HepG2 (cell line): ENCODE data around the gene GLOD5. TPM values are rescaled to one million over a fixed set of nuclear protein-coding genes. Genes with fewer than 3 reads are reported as not detected.

Experiments used
- ERF ChIP-seq: IDR thresholded peaks from 2 replicates; pipeline ENCODE4 v1.6.1; 2018; ENCODE audit warnings: missing biosample characterization, missing genetic modification reagents
- ETV5 ChIP-seq: IDR thresholded peaks from 2 replicates; pipeline ENCODE4 v1.6.1; 2018; ENCODE audit warnings: missing biosample characterization, missing genetic modification reagents, inconsistent platforms, borderline replicate concordance
- GABPA ChIP-seq, 2 experiments: IDR thresholded peaks; 2 replicates each; pipeline ENCODE4 v1.6.1; 2011 to 2016; ENCODE audit warnings: low read depth in 2 of 2, low read length in 1 of 2, missing biosample characterization in 1 of 2, missing genetic modification characterization in 1 of 2
- GATAD2A ChIP-seq: IDR thresholded peaks from 2 replicates; pipeline ENCODE4 v1.6.1; 2016
- LCORL ChIP-seq, 2 experiments: fragments of 450-650 bp in 1 of 2; sonication (generic) in 1 of 2; formaldehyde crosslinking in 1 of 2; IDR thresholded peaks; 2 replicates each; pipeline versions ENCODE4 v1.5.0 to v1.6.1; 2017 to 2020; ENCODE audit warnings: antibody characterized with exemption in 1 of 2, missing genetic modification reagents in 1 of 2
- PAX8 ChIP-seq: sonication (generic); formaldehyde crosslinking; IDR thresholded peaks from 2 replicates; pipeline ENCODE4 v1.8.0; 2022; ENCODE audit warnings: mild to moderate bottlenecking, missing genetic modification reagents, borderline replicate concordance
- PITX1 ChIP-seq: sonication (generic); formaldehyde crosslinking; IDR thresholded peaks from 2 replicates; pipeline ENCODE4 v1.5.1; 2020; ENCODE audit warnings: mild to moderate bottlenecking, missing genetic modification reagents
- POLR2G ChIP-seq: fragments of 200-400 bp; formaldehyde crosslinking; IDR thresholded peaks from 2 replicates; pipeline ENCODE4 v1.6.1; 2018; ENCODE audit warnings: mild to moderate bottlenecking, low read depth, low read length, moderate library complexity
- PPARG ChIP-seq: conservative IDR thresholded peaks from 2 replicates; pipeline ENCODE4 v1.6.1; 2016; ENCODE audit warnings: missing biosample characterization, missing genetic modification reagents
- PTBP1 ChIP-seq: fragments of 200-400 bp; formaldehyde crosslinking; IDR thresholded peaks from 2 replicates; pipeline ENCODE4 v1.6.1; 2018; ENCODE audit warnings: low read length, low read depth; ENCODE audit not compliant: poor library complexity, severe bottlenecking
- RAD21 ChIP-seq: fragments of 450-650 bp; formaldehyde crosslinking; IDR thresholded peaks from 2 replicates; pipeline ENCODE4 v1.5.0; 2020; ENCODE audit warnings: mild to moderate bottlenecking
- RXRB ChIP-seq: IDR thresholded peaks from 2 replicates; pipeline ENCODE4 v1.6.1; 2016; ENCODE audit warnings: borderline replicate concordance, missing genetic modification reagents, missing compliant biosample characterization
- SALL1 ChIP-seq: sonication (generic); formaldehyde crosslinking; IDR thresholded peaks from 2 replicates; pipeline ENCODE4 v1.8.0; 2022; ENCODE audit warnings: mild to moderate bottlenecking, missing genetic modification reagents
- STAG1 ChIP-seq: sonication (generic); formaldehyde crosslinking; IDR thresholded peaks from 2 replicates; pipeline ENCODE4 v1.4.0; 2020; ENCODE audit warnings: missing genetic modification reagents
- TP53 ChIP-seq: sonication (generic); formaldehyde crosslinking; conservative IDR thresholded peaks from 2 replicates; pipeline ENCODE4 v1.4.0; 2020; ENCODE audit warnings: missing genetic modification reagents
- WIZ ChIP-seq: sonication (generic); formaldehyde crosslinking; IDR thresholded peaks from 2 replicates; pipeline ENCODE4 v1.5.1; 2020; ENCODE audit warnings: mild to moderate bottlenecking, missing genetic modification reagents
- YEATS4 ChIP-seq: sonication (generic); formaldehyde crosslinking; IDR thresholded peaks from 2 replicates; pipeline ENCODE4 v1.4.0; 2020; ENCODE audit warnings: missing genetic modification reagents, borderline replicate concordance
- YY1 ChIP-seq: IDR thresholded peaks from 2 replicates; pipeline ENCODE4 v1.6.1; 2011; ENCODE audit warnings: low read length, low read depth, moderate library complexity, mild to moderate bottlenecking; ENCODE audit not compliant: insufficient read depth, insufficient replicate concordance
- ZEB1 ChIP-seq: IDR thresholded peaks from 2 replicates; pipeline ENCODE4 v1.6.1; 2012; ENCODE audit warnings: mild to moderate bottlenecking, low read depth, inconsistent platforms; ENCODE audit not compliant: insufficient replicate concordance
- ZNF570 ChIP-seq: sonication (generic); formaldehyde crosslinking; IDR thresholded peaks from 2 replicates; pipeline ENCODE4 v1.4.0; 2020; ENCODE audit warnings: mild to moderate bottlenecking, missing genetic modification reagents, borderline replicate concordance
- polyA plus RNA-seq, 8 experiments: library from polyadenylated mRNA; depleted of rRNA in 3 of 8; stranded (reverse) in 7 of 8; unstranded in 1 of 8; fragments of >200 nt; fragmentation: Illumina TruSeq in 4 of 8; extraction: Trizol in 4 of 8; gene quantifications; 2 replicates each; pipeline versions ENCODE4 v1.2.1 to v1.2.3, GENCODE V29; 2011 to 2016; ENCODE audit warnings: low read depth in 4 of 8, missing spikeins in 1 of 8, mixed read lengths in 1 of 8; ENCODE audit not compliant: insufficient read depth in 1 of 8
- total RNA-seq, 5 experiments: library from RNA; depleted of rRNA; stranded (reverse); fragments of >200 nt; fragmentation: Illumina TruSeq; extraction: Trizol; gene quantifications; 2 replicates each; pipeline ENCODE4 v1.2.3, GENCODE V29; 2016; ENCODE audit warnings: low read depth in 1 of 5
- TF ChIP-seq, protein P1 (sequence below): IDR thresholded peaks from 2 replicates; pipeline ENCODE4 v1.6.1; 2012; ENCODE audit warnings: inconsistent platforms
- TF ChIP-seq, protein P2 (sequence below): sonication (generic); formaldehyde crosslinking; IDR thresholded peaks from 2 replicates; pipeline ENCODE4 v1.9.0; 2021; ENCODE audit warnings: missing genetic modification reagents, borderline replicate concordance
- TF ChIP-seq, protein P3 (sequence below): sonication (generic); formaldehyde crosslinking; IDR thresholded peaks from 2 replicates; pipeline ENCODE4 v1.4.0; 2020; ENCODE audit warnings: missing genetic modification reagents; ENCODE audit errors: not compliant biosample characterization
- TF ChIP-seq, protein P4 (sequence below): sonication (generic); formaldehyde crosslinking; IDR thresholded peaks from 2 replicates; pipeline ENCODE4 v1.5.0; 2020; ENCODE audit warnings: mild to moderate bottlenecking, missing genetic modification reagents

GLOD5 gene
- total and polyA plus RNA-seq, 2 of the 13 experiments (the other 11 are each of a cell fraction or from before 2014, with no cell fraction given) = 0.93 to 1.3 TPM

DNA sequence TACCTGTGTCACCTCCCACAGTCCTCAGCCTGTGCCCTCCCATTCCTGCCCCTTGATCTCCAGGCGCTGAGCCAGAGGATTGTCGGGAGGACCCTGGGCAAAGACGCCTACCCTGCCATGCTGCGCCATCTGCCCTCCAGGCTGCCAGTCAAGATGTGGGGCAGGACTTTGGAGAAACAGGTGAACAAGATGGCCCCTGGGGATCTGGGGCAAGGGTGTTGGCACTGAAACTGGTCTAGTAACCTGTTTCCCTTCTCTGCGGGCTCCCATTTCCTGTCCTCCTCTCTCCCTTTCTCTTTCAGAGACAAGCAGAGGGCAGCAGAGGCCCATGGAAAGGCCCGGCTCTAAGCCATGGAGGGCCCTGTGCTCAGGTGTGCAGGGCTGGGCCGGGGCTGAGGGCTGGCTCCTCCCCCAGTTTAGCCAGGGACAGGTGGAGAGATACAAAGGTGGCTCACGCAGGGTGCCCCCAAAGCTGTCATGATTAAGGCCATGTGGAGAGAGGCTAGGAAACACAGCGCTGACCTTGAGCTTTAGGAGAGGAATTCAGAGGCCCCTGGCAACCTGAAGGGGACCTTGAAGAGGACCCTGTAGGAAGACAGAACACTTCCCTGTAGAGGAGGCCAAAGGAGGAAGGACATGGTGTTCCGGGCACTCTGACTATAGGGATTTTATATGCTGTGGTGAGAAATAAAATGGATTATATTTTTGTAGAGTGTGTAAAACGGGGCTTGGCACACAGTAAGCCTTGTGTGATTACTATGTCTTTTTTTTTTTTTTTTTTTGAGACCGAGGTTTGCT, at the start of gene GLOD5 (continued):
- TF ChIP-seq YY1 = peak; percentile 56
- TF ChIP-seq ZNF570 (CRISPR knock-in tag) = no peak
- TF ChIP-seq, protein P1, sequence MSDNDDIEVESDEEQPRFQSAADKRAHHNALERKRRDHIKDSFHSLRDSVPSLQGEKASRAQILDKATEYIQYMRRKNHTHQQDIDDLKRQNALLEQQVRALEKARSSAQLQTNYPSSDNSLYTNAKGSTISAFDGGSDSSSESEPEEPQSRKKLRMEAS = 0 out of 2 replicates have a peak, but pooled peaks have one; percentile 23
- no peak for TF ChIP-seq POLR2G
- TF ChIP-seq PTBP1 = no peak
- TF ChIP-seq LCORL (IDR thresholded peaks at IDR 0.05) = no peak
- TF ChIP-seq LCORL (CRISPR knock-in tag; IDR thresholded peaks at IDR 0.05) = peak; percentile 44; the same call in 1 of the 2 replicates
- TF ChIP-seq, protein P2, sequence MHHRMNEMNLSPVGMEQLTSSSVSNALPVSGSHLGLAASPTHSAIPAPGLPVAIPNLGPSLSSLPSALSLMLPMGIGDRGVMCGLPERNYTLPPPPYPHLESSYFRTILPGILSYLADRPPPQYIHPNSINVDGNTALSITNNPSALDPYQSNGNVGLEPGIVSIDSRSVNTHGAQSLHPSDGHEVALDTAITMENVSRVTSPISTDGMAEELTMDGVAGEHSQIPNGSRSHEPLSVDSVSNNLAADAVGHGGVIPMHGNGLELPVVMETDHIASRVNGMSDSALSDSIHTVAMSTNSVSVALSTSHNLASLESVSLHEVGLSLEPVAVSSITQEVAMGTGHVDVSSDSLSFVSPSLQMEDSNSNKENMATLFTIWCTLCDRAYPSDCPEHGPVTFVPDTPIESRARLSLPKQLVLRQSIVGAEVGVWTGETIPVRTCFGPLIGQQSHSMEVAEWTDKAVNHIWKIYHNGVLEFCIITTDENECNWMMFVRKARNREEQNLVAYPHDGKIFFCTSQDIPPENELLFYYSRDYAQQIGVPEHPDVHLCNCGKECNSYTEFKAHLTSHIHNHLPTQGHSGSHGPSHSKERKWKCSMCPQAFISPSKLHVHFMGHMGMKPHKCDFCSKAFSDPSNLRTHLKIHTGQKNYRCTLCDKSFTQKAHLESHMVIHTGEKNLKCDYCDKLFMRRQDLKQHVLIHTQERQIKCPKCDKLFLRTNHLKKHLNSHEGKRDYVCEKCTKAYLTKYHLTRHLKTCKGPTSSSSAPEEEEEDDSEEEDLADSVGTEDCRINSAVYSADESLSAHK = no peak
- no peak for TF ChIP-seq GABPA (IDR thresholded peaks at IDR 0.05; ENCODE audit: low read depth, low read length)
- peak; percentile 42; the same call in 1 of the 2 replicates for TF ChIP-seq GABPA (CRISPR knock-in tag; IDR thresholded peaks at IDR 0.05; ENCODE audit: low read depth)
- peak; percentile 26; the same call in 1 of the 2 replicates for TF ChIP-seq YEATS4 (CRISPR knock-in tag)
- no peak for TF ChIP-seq TP53 (CRISPR knock-in tag)
- TF ChIP-seq ERF = no peak
- TF ChIP-seq ETV5 (CRISPR knock-in tag) = peak; percentile 36; the same call in 1 of the 2 replicates
- TF ChIP-seq PITX1 (CRISPR knock-in tag) = 0 out of 2 replicates have a peak, but pooled peaks have one; percentile 22
- TF ChIP-seq WIZ (CRISPR knock-in tag) = no peak
- TF ChIP-seq RXRB (CRISPR knock-in tag) = peak; percentile 24; the same call in 1 of the 2 replicates
- TF ChIP-seq, protein P3, sequence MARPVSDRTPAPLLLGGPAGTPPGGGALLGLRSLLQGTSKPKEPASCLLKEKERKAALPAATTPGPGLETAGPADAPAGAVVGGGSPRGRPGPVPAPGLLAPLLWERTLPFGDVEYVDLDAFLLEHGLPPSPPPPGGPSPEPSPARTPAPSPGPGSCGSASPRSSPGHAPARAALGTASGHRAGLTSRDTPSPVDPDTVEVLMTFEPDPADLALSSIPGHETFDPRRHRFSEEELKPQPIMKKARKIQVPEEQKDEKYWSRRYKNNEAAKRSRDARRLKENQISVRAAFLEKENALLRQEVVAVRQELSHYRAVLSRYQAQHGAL (CRISPR knock-in tag) = no peak
- TF ChIP-seq STAG1 (CRISPR knock-in tag) = peak; percentile 82
- TF ChIP-seq, protein P4, sequence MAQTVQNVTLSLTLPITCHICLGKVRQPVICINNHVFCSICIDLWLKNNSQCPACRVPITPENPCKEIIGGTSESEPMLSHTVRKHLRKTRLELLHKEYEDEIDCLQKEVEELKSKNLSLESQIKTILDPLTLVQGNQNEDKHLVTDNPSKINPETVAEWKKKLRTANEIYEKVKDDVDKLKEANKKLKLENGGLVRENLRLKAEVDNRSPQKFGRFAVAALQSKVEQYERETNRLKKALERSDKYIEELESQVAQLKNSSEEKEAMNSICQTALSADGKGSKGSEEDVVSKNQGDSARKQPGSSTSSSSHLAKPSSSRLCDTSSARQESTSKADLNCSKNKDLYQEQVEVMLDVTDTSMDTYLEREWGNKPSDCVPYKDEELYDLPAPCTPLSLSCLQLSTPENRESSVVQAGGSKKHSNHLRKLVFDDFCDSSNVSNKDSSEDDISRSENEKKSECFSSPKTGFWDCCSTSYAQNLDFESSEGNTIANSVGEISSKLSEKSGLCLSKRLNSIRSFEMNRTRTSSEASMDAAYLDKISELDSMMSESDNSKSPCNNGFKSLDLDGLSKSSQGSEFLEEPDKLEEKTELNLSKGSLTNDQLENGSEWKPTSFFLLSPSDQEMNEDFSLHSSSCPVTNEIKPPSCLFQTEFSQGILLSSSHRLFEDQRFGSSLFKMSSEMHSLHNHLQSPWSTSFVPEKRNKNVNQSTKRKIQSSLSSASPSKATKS (CRISPR knock-in tag) = no peak
- 0 out of 2 replicates have a peak, but pooled peaks have one; percentile 14 for TF ChIP-seq GATAD2A (CRISPR knock-in tag)
- 0 out of 2 replicates have a peak, but pooled peaks have one; percentile 9 for TF ChIP-seq SALL1
- peak; percentile 43; the same call in 1 of the 2 replicates for TF ChIP-seq PPARG (CRISPR knock-in tag)
- TF ChIP-seq RAD21 (CRISPR knock-in tag) = peak; percentile 74
- TF ChIP-seq PAX8 (CRISPR knock-in tag) = no peak
- TF ChIP-seq ZEB1 = peak; percentile 68
